Tibial nerve (tissue), 4 donors: ENCODE results near the gene WNT11.

Experiments used
- EP300 ChIP-seq, 2 donors: sonication (generic); formaldehyde crosslinking; IDR thresholded peaks; one replicate each; pipeline ENCODE4 v1.6.1; 2017; ENCODE audit warnings: antibody characterized with exemption in 2 of 2, mild to moderate bottlenecking in 1 of 2
- POLR2A ChIP-seq, 2 donors: fragments of 450-650 bp; IDR thresholded peaks; one replicate each; pipeline ENCODE4 v1.6.1; 2017; ENCODE audit warnings: antibody characterized with exemption in 2 of 2, mild to moderate bottlenecking in 2 of 2, moderate library complexity in 2 of 2
- TF ChIP-seq, protein P1 (sequence below), 5 experiments: fragments of 200-600 bp in 3 of 5; fragments of 450-650 bp in 2 of 5; sonication (generic) in 3 of 5; IDR thresholded peaks; one replicate each; pipeline ENCODE4 v1.5.1; 2016 to 2019; ENCODE audit warnings: antibody characterized with exemption in 5 of 5, mild to moderate bottlenecking in 3 of 5, moderate library complexity in 2 of 5

DNA sequence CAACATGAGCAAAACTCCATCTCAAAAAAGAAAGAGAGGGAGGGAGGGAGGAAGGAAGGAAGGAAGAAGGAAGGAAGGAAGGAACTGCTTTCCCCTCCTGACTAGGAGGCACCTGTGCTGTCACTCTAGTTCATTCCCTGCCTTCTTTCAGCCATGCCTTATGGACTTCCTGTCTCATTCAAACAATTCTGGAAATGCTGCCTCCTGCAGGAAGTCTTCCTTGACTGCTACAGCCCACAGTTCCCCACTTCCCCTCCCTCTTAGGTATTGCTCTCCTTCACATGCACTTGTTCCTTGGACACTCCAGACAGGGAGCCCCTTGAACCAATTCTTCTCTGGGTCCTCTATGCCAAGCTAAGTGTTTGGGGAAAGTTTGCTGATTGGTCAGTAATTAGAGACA lies 31.6 kb upstream of the WNT11 start:
- no peak for TF ChIP-seq EP300 (IDR thresholded peaks at IDR 0.05)
- TF ChIP-seq, protein P1, sequence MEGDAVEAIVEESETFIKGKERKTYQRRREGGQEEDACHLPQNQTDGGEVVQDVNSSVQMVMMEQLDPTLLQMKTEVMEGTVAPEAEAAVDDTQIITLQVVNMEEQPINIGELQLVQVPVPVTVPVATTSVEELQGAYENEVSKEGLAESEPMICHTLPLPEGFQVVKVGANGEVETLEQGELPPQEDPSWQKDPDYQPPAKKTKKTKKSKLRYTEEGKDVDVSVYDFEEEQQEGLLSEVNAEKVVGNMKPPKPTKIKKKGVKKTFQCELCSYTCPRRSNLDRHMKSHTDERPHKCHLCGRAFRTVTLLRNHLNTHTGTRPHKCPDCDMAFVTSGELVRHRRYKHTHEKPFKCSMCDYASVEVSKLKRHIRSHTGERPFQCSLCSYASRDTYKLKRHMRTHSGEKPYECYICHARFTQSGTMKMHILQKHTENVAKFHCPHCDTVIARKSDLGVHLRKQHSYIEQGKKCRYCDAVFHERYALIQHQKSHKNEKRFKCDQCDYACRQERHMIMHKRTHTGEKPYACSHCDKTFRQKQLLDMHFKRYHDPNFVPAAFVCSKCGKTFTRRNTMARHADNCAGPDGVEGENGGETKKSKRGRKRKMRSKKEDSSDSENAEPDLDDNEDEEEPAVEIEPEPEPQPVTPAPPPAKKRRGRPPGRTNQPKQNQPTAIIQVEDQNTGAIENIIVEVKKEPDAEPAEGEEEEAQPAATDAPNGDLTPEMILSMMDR (IDR thresholded peaks at IDR 0.05), result no peak
- TF ChIP-seq POLR2A (IDR thresholded peaks at IDR 0.05), result no peak
